ENCODE measurements around the gene DPH6.

- TF ChIP-seq, protein P1, sequence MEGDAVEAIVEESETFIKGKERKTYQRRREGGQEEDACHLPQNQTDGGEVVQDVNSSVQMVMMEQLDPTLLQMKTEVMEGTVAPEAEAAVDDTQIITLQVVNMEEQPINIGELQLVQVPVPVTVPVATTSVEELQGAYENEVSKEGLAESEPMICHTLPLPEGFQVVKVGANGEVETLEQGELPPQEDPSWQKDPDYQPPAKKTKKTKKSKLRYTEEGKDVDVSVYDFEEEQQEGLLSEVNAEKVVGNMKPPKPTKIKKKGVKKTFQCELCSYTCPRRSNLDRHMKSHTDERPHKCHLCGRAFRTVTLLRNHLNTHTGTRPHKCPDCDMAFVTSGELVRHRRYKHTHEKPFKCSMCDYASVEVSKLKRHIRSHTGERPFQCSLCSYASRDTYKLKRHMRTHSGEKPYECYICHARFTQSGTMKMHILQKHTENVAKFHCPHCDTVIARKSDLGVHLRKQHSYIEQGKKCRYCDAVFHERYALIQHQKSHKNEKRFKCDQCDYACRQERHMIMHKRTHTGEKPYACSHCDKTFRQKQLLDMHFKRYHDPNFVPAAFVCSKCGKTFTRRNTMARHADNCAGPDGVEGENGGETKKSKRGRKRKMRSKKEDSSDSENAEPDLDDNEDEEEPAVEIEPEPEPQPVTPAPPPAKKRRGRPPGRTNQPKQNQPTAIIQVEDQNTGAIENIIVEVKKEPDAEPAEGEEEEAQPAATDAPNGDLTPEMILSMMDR (IDR thresholded peaks at IDR 0.05): no peak
- TF ChIP-seq POLR2AphosphoS5 (IDR thresholded peaks at IDR 0.05): no peak
- TF ChIP-seq POLR2A (IDR thresholded peaks at IDR 0.05): no peak
- no peak for TF ChIP-seq EP300 (IDR thresholded peaks at IDR 0.05)
Observed at GRCh38 chr15:35437157-35437556, 108.8 kb downstream of the DPH6 start.

Data from suprapubic skin (tissue), 4 donors.